ACHN (cell line): ENCODE measurements around the gene GPC6.

Experiments
- DNase-seq: peaks from one replicate; pipeline ENCODE4 v3.0.0-alpha.2; 2015
- in situ Hi-C: cut with HindIII; loops from 2 replicates; pipeline ENCODE4 v1.10.0; 2017; ENCODE audit warnings: low sequenced_read_pairs, low pct_ligation_motif_present, low pct_unique_long_range_greater_than_20kb

The GPC6 gene

DNA sequence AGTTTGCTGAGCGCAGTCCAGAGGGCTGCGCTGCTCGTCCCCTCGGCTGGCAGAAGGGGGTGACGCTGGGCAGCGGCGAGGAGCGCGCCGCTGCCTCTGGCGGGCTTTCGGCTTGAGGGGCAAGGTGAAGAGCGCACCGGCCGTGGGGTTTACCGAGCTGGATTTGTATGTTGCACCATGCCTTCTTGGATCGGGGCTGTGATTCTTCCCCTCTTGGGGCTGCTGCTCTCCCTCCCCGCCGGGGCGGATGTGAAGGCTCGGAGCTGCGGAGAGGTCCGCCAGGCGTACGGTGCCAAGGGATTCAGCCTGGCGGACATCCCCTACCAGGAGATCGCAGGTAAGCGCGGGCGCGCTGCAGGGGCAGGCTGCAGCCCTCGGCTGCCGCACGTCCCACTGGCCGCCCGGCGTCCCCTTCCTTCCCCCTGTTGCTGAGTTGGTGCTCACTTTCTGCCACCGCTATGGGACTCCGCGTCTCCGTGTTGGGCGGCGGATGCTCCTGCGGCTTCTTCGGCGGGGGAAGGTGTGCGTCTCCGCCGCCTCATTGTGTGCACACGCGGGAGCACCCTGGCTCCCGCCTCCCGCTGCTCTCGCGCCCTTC lies 772 bp downstream of the GPC6 start:
- in situ Hi-C loops, result loop anchor here (25.0 kb wide), 1 partner anchor 1135 kb away; no protein-coding TSS in a partner anchor
- DNase-seq, result peak; percentile 61

DNA sequence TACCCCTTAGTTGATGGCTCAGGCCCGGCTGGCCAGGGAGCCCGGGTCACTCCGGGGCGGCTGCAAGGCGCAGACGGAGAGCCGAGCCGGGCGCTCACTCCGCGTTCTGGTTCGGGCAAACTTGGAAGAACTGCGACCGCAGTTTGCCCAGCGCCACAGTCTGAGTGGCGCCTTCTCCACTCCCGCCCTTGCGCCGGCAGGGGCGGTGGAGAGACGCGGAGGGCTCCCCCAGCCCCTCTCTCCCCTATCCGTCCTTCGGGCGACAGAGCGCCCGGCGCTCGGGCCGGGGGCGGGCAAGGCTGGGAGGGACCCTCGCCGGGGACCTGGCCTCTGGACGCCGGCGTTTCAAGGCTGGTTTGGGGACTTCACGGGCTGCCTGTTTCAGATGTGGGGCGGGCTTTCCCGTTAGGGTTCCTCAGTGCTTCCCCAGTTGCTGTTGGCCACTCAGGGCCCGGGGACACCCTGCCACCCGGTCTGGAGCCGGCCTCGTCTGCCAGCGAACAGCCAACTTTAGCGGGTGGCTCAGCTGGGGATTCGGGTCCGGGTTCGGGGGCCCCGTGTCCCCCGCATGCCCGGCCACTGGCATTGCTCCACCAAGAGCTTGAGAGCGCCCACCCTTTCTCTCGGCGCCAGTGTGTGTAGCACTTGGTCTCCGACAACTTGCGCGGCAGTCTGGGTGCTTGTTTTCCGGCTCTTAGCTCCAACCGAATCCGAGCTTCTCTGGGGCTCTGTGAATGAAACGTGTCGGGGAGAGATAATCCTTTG lies 1.5 kb downstream of the GPC6 start:
- in situ Hi-C loops, result loop anchor here (25.0 kb wide), 1 partner anchor 1134 kb away; no protein-coding TSS in a partner anchor
- DNase-seq, result peak; percentile 76

DNA sequence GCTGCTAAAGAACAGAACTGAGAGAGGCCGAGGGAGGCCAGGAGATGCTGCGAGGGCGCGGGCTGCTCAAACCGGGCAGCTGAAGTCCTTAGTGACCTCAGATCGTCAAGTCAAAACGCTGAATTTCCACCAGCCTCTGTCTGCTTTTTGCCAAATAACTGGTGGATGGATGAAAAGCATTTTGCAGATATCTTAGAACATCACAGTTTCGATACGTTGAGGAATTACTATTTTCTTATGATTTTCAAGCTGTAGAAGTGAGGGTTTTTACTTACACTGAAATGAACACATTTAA lies 2.0 kb downstream of the GPC6 start:
- in situ Hi-C loops, result loop anchor here (25.0 kb wide), 1 partner anchor 1134 kb away; no protein-coding TSS in a partner anchor
- no peak for DNase-seq

DNA sequence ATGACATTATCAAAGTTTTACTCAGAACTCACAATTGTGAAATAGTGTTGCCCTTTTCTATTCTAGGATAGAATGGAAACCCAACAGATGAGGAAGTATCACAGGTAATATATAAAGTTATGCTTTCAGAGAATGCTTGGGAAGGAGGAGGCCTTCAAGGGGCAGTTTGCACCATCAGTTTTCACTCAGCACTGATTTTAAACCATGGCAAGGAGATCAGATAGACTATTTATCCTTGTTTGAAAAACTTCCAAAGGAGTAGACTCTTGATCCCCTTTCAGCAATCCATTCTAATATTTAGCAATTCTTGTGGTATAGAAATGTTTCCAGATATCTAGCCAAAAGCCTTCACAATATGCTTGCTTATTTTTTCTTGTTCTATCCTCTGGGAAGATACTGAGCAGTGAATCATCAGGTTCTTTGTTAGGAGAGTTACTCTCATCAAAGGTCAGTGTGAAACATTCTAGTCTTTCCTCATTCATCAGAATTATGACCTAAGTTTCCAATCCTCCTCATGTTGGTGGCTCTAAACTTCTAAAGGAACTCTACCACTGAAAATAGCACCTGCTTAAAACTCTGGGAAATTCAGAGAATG lies 3.8 kb downstream of the GPC6 start:
- peak; percentile 47 for DNase-seq
- in situ Hi-C loops, result loop anchor here (25.0 kb wide), 1 partner anchor 1132 kb away; no protein-coding TSS in a partner anchor

DNA sequence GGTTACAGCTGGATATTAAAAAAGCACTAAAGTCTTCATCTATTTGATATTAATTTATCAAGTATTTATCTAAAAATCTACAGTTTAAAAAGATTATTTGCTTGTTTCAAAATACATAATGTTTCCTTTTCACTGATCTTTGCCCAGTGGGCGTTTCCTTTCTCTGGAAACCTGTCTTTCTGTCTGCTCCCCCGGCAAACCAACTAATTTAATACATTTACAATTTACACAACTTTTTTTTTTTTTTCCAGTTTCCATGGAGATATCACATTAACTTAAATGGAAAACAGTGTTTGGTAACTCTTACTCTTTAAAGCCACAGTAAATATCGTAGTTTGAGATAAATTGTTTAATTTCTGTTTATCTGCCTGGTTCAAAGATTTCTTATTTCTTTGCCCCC lies 5.3 kb downstream of the GPC6 start:
- in situ Hi-C loops, result loop anchor here (25.0 kb wide), 1 partner anchor 1130 kb away; no protein-coding TSS in a partner anchor
- no peak for DNase-seq

DNA sequence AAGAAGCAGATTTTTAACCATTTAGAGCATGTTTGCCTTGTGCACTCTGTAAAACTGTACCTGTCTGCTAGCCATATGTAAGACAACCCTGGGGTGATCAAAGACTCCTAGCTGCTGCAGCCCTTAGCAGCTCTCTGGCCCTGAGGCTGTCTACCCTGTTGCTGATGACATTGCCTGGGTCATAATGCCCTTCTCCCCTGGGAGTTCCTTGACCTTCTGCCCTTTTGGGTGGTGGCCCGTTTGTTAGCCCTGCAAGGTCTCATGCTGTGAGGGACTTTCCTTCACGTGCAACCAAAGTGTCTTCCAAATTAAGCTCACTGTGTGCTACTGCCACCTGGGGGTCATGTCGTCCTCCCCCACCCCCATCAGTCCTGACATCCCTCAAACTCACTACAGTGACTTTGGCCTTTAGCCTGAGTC lies 7.4 kb downstream of the GPC6 start:
- DNase-seq, result no peak
- in situ Hi-C loops, result loop anchor here (25.0 kb wide), 1 partner anchor 1128 kb away; no protein-coding TSS in a partner anchor

DNA sequence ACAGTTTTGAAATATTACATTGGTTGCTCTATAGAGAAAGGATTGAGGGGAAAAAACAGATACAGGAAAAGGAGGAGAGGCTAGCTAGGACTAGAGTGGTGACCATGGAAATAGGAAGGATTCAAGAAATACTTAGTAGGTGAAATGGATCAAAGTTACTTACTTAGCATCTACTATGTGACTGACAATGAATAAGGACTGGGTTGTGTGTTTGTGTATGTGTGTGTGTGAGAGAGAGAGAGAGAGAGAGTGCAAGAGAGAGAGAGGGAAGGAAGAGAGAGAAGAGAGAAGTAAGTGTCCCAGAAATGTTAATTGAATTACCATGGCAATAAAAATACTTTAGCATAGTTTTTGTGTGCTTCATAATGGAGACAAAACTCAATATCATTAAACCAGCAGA lies 7.9 kb downstream of the GPC6 start:
- no peak for DNase-seq
- in situ Hi-C loops, result loop anchor here (25.0 kb wide), 1 partner anchor 1128 kb away; no protein-coding TSS in a partner anchor

DNA sequence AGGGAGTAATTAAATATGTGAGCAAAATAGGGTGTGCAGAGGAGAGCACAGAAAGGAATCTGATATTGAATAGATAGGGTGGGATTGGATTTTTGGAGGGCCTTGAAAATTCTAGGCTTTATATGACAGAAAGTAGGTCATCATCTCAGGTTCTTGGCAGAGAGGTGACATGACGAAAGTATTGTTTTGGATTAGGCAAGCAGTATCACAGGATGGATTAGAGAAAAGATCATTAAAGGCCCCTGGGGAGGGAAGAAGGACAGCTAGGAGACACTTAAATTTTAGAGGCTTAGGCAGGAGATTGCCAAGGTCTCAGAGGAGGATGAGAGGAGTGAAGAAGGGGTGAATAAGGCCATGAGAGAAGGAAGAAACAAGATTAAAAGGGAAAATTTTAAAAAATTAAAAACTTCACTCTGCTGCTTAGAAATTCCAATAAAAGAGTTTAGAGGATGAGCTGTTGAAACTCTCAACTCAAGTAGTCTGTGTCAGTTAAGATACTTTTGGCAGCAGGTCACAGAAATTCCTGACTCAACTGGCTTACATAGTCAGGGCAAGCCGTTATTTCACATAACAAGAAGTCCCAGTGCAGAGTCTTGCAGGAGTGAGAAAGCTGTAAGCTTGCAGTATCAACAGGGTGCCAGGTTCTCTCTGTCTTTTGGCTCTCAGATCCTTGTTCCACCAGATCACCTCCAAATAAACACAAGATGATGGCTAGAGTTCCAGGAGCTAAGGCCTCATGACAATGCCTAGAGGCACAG lies 8.8 kb downstream of the GPC6 start:
- in situ Hi-C loops, result loop anchor here (25.0 kb wide), 1 partner anchor 1127 kb away; no protein-coding TSS in a partner anchor
- DNase-seq, result no peak

DNA sequence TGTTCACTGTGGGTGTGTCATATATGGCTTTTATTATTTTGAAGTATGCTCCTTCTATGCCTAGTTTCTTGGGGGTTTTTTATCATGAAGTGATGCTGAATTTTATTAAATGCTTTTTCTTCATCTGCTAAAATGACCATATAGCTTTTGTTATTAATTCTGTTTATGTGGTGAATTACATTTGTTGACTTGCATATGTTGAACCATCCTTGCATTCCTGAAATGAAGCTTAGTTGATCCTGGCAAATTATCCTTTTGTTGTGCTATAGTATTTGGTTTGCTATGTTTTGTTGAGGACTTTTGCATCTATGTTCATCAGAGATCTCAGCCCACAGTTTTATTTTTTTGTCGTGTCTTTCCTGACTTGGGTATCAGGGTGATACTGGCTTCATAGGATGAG lies 12.1 kb downstream of the GPC6 start:
- in situ Hi-C loops, result loop anchor here (25.0 kb wide), 1 partner anchor 1124 kb away; no protein-coding TSS in a partner anchor
- no peak for DNase-seq

DNA sequence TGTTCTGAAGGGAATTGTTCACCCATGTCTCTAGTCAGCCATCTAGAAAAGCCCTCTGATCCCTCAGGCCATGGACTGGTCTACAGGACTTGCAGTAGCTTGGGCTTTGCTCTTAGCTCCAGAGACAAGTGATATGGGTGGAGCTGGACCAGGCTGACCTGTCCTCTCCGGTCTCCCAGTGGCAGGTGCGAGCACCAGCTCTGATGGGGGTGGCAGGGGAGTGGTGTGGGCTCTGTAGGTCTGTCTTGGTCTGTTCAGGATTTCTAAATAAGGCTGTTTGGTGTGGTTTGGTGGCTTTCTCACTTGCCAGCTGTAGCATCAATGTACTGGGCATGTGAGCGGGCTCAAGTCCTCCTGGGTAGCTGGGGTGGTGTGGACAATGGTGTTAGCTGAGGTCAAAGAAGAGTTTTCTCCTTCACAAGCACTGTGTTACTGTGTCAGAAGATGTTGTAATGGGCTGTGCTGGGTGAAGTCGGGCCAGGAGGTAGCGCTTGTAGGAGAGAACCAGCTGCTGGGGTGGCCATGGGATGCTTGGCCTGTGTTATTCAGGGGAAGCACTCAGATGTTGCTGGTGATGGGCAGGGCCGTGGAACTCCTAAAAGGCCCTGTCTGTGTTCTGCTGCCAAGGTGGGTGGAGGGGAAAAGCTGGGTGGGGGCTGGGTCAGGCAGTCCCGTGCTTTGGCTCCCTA lies 16.9 kb downstream of the GPC6 start:
- in situ Hi-C loops, result loop anchor here (25.0 kb wide), 1 partner anchor 1119 kb away; no protein-coding TSS in a partner anchor

DNA sequence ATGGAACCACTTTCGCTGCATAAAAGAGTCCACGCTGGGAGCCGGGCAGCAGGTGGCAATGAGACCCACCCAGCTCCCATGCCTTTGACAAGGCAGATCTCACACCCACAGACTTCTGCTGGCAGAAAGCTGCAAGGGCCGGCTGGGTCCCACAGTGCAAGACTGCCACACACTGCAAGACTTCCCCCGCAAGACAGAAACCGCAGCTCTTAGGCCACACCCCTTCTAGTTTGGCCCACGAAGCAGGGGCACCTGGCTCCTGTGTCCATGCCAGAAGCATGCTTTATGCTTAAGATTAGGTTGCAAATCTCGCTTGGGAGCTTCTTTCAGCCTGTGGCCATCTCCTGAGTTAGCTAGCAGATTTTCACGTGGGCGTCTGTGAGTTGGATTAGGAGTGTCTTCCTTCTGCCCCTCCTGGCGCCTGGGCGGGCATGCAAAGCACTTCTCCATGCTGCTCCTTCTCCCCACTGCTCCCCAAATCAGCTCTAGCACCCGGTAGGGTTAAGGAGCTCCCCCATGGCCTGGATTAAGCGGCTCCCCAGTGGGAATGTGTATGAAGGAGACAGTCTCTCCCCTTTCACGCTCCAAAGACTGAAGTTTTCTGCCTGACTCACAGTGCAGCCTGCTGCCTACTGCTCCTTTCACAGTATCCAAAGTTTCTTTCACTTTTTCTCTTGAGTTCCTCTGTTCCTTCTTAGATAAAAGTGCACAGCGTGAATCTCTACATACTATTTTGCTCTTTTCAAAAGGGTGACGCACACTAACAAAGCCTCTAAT lies 17.7 kb downstream of the GPC6 start:
- in situ Hi-C loops, result loop anchor here (25.0 kb wide), 1 partner anchor 1118 kb away; no protein-coding TSS in a partner anchor
- DNase-seq, result peak; percentile 75

More for the DNA sequence above, 16.9 kb downstream of the GPC6 start:
- DNase-seq, result no peak

DNA sequence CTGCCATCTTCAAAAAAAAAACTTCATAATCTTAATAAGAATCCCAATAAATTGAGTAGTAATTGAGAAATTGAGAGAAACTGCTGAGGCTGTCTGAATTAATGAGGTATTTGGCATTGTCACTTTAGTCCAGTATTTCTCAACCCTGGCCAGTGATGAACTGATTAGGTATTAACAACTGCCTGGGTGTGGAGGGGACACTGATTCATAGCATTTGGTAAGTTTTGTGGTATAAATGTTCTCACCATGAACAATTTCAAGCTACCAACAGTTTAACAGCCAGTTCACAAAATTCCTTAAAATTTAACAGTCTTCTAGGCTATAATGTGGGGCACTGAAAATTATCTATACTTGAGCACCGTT lies 18.3 kb downstream of the GPC6 start:
- in situ Hi-C loops, result loop anchor here (25.0 kb wide), 1 partner anchor 1117 kb away; no protein-coding TSS in a partner anchor
- peak; percentile 46 for DNase-seq

DNA sequence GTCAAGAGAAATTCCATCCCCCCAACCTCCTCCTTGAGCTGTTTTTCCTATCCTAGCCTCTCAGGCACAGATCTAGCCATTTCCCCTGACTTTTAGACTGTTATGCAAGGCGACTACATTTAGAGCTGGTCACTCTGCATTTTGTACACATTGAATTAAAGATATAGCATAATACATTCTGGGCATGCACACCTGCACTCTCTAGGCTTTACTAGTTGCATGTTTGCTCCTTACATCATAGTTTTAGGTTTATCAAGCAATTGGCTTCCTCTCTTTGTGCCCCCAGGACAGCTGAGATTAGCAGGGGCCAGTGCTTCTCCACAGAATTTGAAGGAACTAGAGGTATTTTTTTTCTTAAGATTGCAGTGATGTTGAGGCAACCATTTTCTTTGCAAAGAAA lies 19.5 kb downstream of the GPC6 start:
- no peak for DNase-seq
- in situ Hi-C loops, result loop anchor here (25.0 kb wide), 1 partner anchor 1116 kb away; no protein-coding TSS in a partner anchor

DNA sequence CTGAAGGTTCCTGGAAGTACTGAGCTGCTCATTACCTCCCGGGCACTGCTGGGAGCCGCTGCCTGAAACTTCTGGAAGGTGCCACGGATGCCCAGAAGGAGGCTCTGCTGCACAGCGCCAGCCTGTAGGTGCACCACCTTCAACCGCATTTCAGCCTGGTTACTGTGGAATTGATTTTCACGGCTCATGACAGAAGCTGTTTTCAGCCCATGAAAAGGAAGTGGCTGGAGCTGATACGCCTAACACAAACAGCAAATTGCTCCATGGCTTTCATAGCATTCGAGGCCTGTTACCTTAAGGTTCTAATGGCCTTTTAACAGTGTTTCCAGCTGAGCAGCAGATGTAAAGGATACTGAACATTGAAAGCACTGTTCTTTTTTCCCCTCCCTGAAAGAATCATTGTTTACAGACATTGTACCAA lies 22.0 kb downstream of the GPC6 start:
- peak; percentile 93 for DNase-seq
- in situ Hi-C loops, result loop anchor here (25.0 kb wide), 1 partner anchor 1114 kb away; no protein-coding TSS in a partner anchor

DNA sequence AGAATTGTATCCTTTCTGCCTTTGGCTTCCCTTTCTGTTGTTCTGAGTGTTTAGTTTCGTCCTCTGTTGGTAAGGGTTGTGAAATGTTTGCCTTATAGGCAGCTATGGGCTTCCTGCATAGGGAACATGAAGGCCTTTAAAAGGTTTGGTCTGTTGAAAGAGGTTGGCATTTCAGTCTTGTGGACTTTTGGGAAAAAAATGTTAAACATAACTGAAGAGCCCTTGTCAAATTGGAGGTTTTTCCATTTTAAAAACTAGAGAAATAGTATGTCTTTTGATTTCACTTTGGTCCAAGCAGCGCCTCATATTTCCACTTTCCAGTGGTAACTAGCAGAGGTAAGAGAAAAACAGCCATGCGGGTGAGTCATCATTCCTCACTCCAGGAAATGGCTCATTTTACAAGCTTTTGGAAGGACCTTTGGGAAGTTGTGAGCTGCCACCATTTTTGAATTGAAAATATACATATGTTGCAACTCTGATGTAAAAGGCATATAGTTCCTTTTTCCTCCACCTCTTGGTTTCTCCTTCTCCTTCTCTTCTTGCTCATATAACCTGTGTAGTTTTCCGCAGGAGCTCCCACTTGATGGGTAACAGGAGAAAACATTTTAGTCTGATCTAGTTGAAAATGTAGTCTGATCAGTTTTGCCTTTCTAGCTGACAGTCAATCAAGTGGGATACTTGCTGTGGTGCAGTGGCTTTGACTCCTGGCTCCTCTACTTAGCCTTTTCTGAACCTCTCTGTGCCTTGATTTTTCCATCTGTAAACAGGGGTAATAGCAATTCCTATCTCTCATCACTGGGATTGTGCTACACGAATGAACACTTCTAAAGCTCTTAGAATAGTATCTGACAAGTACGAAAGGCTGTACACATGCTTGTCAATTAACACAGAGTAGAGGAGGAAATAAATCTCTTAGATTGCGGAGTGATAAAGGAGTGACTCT lies 23.0 kb downstream of the GPC6 start:
- peak; percentile 83 for DNase-seq
- in situ Hi-C loops, result loop anchor here (25.0 kb wide), 1 partner anchor 1113 kb away; no protein-coding TSS in a partner anchor

DNA sequence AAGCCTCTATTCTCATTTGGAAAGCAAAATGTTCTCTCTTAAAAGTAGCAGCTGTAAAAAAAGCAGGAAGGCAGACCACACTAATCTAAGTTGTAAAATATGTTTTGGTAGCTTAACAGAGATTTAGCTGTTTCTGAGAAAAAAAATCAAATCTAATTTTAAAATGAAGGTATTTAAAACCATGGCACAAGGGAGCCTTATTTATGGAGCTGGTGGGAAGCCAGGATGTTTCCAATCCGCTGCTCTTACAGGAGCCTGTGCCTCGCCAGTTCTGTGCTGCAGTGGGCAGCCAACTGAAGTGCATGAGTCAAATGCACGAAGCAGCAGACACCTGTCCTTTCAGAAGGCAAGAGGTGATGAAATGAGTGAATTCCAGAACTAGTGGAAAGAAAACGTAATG lies 28.2 kb downstream of the GPC6 start:
- in situ Hi-C loops, result no loop called here
- DNase-seq, result peak; percentile 63
